AG10803 (cell line): ENCODE data around the gene ESPL1.

Experiments used
- DNase-seq: peaks from one replicate; pipeline ENCODE4 v3.0.0; 2010; ENCODE audit warnings: low read depth
- H3K4me3 ChIP-seq: 2 replicates; pipeline ENCODE4 v1.5.1; 2011; ENCODE audit warnings: mild to moderate bottlenecking, low read length, control low read depth
- CTCF ChIP-seq: conservative IDR thresholded peaks from 2 replicates; pipeline ENCODE4 v1.5.1; 2011; ENCODE audit warnings: mild to moderate bottlenecking, low read length, control low read depth, inconsistent platforms

ESPL1 gene

GRCh38 chr12:53221203-53222080 lies 46.7 kb upstream of the ESPL1 start:
- DNase-seq: peak; percentile 56
- H3K4me3 ChIP-seq: peak overlapping the region; percentile 63

GRCh38 chr12:53222170-53222721 lies 45.9 kb upstream of the ESPL1 start:
- TF ChIP-seq CTCF: no peak
- H3K4me3 ChIP-seq: peak overlapping the region; percentile 48
- peak; percentile 76 for DNase-seq

More at GRCh38 chr12:53221203-53222080, 46.7 kb upstream of the ESPL1 start:
- TF ChIP-seq CTCF: peak; percentile 23

- H3K4me3 ChIP-seq: no peak overlapping the region; the same call in 1 of the 2 replicates
- no peak for TF ChIP-seq CTCF
- no peak for DNase-seq
Observed at GRCh38 chr12:53222806-53223261, 45.3 kb upstream of the ESPL1 start.

GRCh38 chr12:53223389-53224060 lies 44.6 kb upstream of the ESPL1 start:
- no peak for TF ChIP-seq CTCF
- peak; percentile 73 for DNase-seq
- H3K4me3 ChIP-seq: peak overlapping the region; percentile 29

GRCh38 chr12:53224061-53224896 lies 43.8 kb upstream of the ESPL1 start:
- H3K4me3 ChIP-seq: no peak overlapping the region
- TF ChIP-seq CTCF: peak; percentile 35
- DNase-seq: no peak

- DNase-seq: peak; percentile 47
- no peak for TF ChIP-seq CTCF
- H3K4me3 ChIP-seq: no peak overlapping the region
Observed at GRCh38 chr12:53224897-53225634, 43.0 kb upstream of the ESPL1 start.
